Gastroesophageal sphincter (tissue), 3 donors: ENCODE results near the gene KCNIP4.

Experiments
- CTCF ChIP-seq, 4 experiments: fragments of 200-600 bp in 2 of 4; fragments of 450-650 bp in 2 of 4; sonication (generic) in 1 of 4; IDR thresholded peaks; one replicate each; pipeline ENCODE4 v1.5.1; 2017 to 2019; ENCODE audit warnings: antibody characterized with exemption in 4 of 4, mild to moderate bottlenecking in 2 of 4, moderate library complexity in 2 of 4
- EP300 ChIP-seq: sonication (generic); formaldehyde crosslinking; IDR thresholded peaks from one replicate; pipeline ENCODE4 v1.6.1; 2017; ENCODE audit warnings: antibody characterized with exemption, mild to moderate bottlenecking
- POLR2A ChIP-seq, 2 donors: fragments of 450-650 bp; IDR thresholded peaks; one replicate each; pipeline ENCODE4 v1.6.1; 2017; ENCODE audit warnings: antibody characterized with exemption in 2 of 2, mild to moderate bottlenecking in 2 of 2, moderate library complexity in 1 of 2
- POLR2AphosphoS5 ChIP-seq: sonication (generic); formaldehyde crosslinking; IDR thresholded peaks from one replicate; pipeline ENCODE4 v1.6.1; 2017; ENCODE audit warnings: antibody characterized with exemption

- no peak for TF ChIP-seq CTCF (IDR thresholded peaks at IDR 0.05)
- TF ChIP-seq POLR2A (IDR thresholded peaks at IDR 0.05), result no peak
- no peak for TF ChIP-seq POLR2AphosphoS5
- no peak for TF ChIP-seq EP300
These were observed 12.2 kb upstream of the KCNIP4 start for GRCh38 chr4:21960793-21961192.
